WERI-Rb-1 (cell line): Measurements from ENCODE around the gene FNDC3B.

Source experiments
- DNase-seq: peaks from one replicate; pipeline ENCODE4 v3.0.0-alpha.2; 2020
- H3K27ac ChIP-seq: fragments of 250-450 bp; sonication (Bioruptor Pico); 2 replicates; pipeline ENCODE4 v1.5.1; 2020; ENCODE audit warnings: mild to moderate bottlenecking, moderate library complexity
- H3K27me3 ChIP-seq: fragments of 250-450 bp; sonication (Bioruptor Pico); 2 replicates; pipeline ENCODE4 v1.5.1; 2021; ENCODE audit warnings: mild to moderate bottlenecking, low read depth, moderate library complexity; ENCODE audit not compliant: insufficient read depth, severe bottlenecking
- H3K36me3 ChIP-seq: fragments of 250-450 bp; sonication (Bioruptor Pico); 2 replicates; pipeline ENCODE4 v1.5.1; 2020; ENCODE audit warnings: mild to moderate bottlenecking, moderate library complexity
- H3K4me3 ChIP-seq: 2 replicates; pipeline ENCODE4 v1.5.1; 2011; ENCODE audit warnings: low read depth, mild to moderate bottlenecking, control low read depth, low read length
- H3K9me3 ChIP-seq: fragments of 250-450 bp; sonication (Bioruptor Pico); 2 replicates; pipeline ENCODE4 v1.5.1; 2021; ENCODE audit warnings: mild to moderate bottlenecking, moderate library complexity; ENCODE audit not compliant: severe bottlenecking
- CTCF ChIP-seq: IDR thresholded peaks from 2 replicates; pipeline ENCODE4 v1.5.1; 2011; ENCODE audit warnings: low read depth, mild to moderate bottlenecking, control low read depth, inconsistent platforms, low read length

The FNDC3B gene

GRCh38 chr3:172167892-172168648, 128.7 kb downstream of the FNDC3B start:
- TF ChIP-seq CTCF, result no peak
- Histone ChIP-seq H3K27ac (no peak overlapping the region), H3K4me3 (no peak overlapping the region), H3K36me3 (no peaks in the 10 kb centered on the region), H3K9me3 (no peaks in the 10 kb centered on the region), H3K27me3 (no peaks in the 10 kb centered on the region)
- DNase-seq, result no peak

GRCh38 chr3:172170073-172170709, 130.8 kb downstream of the FNDC3B start:
- Histone ChIP-seq H3K27me3 (no peaks in the 10 kb centered on the region), H3K36me3 (no peaks in the 10 kb centered on the region), H3K27ac (no peak overlapping the region), H3K9me3 (no peaks in the 10 kb centered on the region), H3K4me3 (no peak overlapping the region)
- no peak for DNase-seq
- no peak for TF ChIP-seq CTCF

DNA sequence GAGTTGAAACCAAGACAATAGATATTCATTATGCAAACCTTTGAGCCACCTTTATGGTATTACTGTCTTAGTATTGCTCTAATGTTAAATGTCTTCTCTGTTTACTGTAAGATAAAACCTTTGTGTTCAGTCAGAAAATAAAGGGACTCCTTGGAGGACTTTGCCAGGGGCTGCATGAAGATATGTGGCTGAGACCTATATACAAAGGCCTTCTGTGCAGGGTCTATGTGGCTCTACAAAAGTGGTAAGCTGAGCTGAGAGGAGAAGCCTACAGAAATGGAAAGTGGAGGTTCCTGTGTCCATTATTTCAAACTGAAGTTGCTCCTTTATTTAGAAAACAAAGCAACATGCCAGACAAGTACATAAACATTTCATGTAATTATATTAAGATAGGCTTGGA, 131.5 kb downstream of the FNDC3B start:
- no peak for TF ChIP-seq CTCF
- H3K4me3 ChIP-seq, result no peak overlapping the region
- no peak for DNase-seq
- H3K27ac ChIP-seq, result no peak overlapping the region
- H3K36me3 ChIP-seq, result no peaks in the 10 kb centered on the region
- no peaks in the 10 kb centered on the region for H3K27me3 ChIP-seq
- H3K9me3 ChIP-seq, result no peaks in the 10 kb centered on the region

- Histone ChIP-seq H3K27me3 (no peaks in the 10 kb centered on the region), H3K27ac (no peak overlapping the region), H3K36me3 (no peaks in the 10 kb centered on the region), H3K9me3 (no peaks in the 10 kb centered on the region), H3K4me3 (no peak overlapping the region)
- TF ChIP-seq CTCF, result no peak
- no peak for DNase-seq
Observed at GRCh38 chr3:172171396-172172075, 132.2 kb downstream of the FNDC3B start.

DNA sequence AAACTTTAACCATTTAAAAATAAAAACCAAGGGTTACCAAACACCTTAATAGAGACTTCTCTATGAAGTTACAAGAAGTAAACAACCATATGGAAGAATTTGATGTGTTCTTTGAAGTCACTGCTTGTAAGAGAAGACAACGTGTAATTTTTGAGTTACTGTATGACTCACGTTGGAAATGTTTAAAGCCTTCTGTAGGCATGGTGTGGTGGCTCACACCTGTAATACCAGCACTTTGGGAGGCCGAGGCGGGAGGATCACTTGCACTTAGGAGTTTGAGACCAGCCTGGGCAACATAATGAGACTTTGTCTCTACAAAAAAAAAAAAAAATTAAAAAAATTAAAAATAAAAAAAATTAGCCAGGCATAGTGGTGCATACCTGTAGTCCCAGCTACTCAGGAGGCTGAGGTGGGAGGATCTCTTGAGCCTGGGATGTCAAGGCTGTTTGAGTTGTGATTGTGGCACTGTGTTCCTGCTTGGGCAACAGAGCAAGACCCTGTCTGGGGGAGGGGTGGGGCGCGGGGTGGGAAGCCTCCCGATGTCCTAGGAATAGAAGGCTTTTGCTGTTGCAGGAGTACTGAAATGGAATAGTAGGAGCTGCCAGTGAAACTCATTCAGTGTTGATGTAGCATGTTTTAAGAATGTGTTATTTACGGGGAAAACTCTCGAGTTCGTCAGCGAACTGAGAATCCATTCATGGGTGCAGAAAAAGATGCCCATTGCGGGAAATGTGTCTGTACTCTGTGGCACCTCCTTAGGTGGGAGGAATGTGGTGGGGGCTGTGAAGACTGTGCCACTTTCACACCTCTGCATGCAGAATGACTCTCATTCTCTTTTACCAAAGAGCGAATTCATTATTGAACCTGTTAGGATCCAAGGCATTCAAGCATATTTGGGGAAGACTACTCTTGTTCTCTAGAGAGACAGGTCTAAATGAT, 134.2 kb downstream of the FNDC3B start:
- Histone ChIP-seq H3K36me3 (no peaks in the 10 kb centered on the region), H3K27ac (no peak overlapping the region), H3K27me3 (no peaks in the 10 kb centered on the region), H3K4me3 (no peak overlapping the region), H3K9me3 (no peaks in the 10 kb centered on the region)
- DNase-seq, result no peak
- no peak for TF ChIP-seq CTCF
